Measurements from ENCODE around the gene MYPN.
"Not testable (repeated sequence)": the region's sequence is repeated elsewhere in the genome, so short reads cannot be mapped to it uniquely, and the experiment has no call there.

The MYPN gene, protein sequence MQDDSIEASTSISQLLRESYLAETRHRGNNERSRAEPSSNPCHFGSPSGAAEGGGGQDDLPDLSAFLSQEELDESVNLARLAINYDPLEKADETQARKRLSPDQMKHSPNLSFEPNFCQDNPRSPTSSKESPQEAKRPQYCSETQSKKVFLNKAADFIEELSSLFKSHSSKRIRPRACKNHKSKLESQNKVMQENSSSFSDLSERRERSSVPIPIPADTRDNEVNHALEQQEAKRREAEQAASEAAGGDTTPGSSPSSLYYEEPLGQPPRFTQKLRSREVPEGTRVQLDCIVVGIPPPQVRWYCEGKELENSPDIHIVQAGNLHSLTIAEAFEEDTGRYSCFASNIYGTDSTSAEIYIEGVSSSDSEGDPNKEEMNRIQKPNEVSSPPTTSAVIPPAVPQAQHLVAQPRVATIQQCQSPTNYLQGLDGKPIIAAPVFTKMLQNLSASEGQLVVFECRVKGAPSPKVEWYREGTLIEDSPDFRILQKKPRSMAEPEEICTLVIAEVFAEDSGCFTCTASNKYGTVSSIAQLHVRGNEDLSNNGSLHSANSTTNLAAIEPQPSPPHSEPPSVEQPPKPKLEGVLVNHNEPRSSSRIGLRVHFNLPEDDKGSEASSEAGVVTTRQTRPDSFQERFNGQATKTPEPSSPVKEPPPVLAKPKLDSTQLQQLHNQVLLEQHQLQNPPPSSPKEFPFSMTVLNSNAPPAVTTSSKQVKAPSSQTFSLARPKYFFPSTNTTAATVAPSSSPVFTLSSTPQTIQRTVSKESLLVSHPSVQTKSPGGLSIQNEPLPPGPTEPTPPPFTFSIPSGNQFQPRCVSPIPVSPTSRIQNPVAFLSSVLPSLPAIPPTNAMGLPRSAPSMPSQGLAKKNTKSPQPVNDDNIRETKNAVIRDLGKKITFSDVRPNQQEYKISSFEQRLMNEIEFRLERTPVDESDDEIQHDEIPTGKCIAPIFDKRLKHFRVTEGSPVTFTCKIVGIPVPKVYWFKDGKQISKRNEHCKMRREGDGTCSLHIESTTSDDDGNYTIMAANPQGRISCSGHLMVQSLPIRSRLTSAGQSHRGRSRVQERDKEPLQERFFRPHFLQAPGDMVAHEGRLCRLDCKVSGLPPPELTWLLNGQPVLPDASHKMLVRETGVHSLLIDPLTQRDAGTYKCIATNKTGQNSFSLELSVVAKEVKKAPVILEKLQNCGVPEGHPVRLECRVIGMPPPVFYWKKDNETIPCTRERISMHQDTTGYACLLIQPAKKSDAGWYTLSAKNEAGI (N-terminal part only)

DNA sequence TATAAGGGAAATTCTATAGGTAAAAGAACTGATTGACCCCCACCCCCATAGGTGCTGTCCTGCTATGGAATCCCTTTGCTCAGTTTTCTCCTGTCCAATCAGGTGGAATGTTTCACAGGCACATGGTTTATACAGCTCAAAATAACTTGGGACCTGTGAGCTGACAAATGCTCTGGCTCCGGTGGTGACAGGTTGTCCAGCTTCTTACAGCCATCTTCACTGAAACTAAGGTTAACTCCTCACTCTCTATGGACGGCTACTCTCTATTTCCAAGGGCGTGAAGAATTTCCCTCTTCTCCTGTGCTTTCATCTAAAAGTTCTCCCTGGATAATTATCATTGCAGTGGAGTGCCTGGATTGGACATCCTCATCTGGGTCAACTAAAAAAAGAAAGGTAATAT is at the start of gene MYPN:
Gene MYPN, plus strand, starts transcription at position 158 of the 400 bp plus-strand sequence. CDS start 11,951 bp downstream, outside the sequence.
- H3K4me1 Mint-ChIP-seq, result no peaks in the 10 kb centered on the region
- DNase-seq, result no peak
- no peaks in the 10 kb centered on the region for H3K27me3 Mint-ChIP-seq
- H3K4me3 Mint-ChIP-seq, result no peak within 1 kb of the TSS
- no peak within 1 kb of the TSS for H3K27ac Mint-ChIP-seq
- H3K9me3 Mint-ChIP-seq, result no peaks in the 10 kb centered on the region
- no peak for ATAC-seq

DNA sequence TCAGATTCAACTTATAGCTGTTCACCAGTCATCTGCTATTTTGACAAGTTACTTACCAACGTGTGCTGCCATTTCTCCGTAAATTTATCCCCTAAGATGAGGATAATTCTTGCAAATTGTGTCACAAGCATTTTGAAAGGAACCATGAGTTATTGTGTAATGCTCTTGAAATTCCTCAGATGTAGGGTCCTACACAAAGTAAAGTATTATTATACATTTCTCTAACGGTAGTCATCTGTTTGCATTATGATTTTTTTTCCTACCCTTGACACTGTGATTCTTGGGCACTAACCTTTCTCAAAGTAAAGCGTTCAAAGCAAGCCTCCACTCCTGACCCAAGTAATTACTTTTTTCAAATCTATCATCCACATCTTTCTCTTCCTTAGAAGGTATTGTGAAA is 42.3 kb upstream of the MYPN start:
- no peak overlapping the region for H3K27ac Mint-ChIP-seq

GRCh38 chr10:68067508-68067907 is 41.8 kb upstream of the MYPN start:
- Mint-ChIP-seq H3K4me3 (no peak overlapping the region), H3K27me3 (no peaks in the 10 kb centered on the region), H3K9me3 (no peaks in the 10 kb centered on the region), H3K27ac (no peak overlapping the region), H3K4me1 (peaks cover 21% of the 10 kb centered on the region)
- DNase-seq, result no peak
- no peak for ATAC-seq

More for the DNA sequence above, 42.3 kb upstream of the MYPN start:
- no peaks in the 10 kb centered on the region for H3K9me3 Mint-ChIP-seq
- H3K27me3 Mint-ChIP-seq, result no peaks in the 10 kb centered on the region
- no peak overlapping the region for H3K4me3 Mint-ChIP-seq
- H3K4me1 Mint-ChIP-seq, result peaks cover 21% of the 10 kb centered on the region
- DNase-seq (no peak), ATAC-seq (no peak)

DNA sequence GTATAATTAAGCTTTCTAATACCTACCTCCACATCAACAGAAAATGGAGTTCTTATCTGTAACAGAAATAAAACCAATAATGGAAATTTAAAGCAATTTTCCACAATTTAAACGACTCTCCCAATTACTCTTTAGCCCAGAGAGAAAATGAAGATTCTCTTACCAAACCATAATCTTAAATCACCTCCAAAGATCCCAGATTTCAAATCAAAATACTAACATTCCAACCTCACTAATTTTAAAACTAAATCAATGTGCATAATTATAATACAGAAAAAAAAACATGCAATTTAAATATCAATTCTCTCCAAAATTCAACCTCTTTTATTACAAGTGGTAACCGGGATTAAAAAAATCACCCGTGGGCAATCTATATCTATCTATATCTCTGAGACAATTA is 35.7 kb upstream of the MYPN start:
- no peaks in the 10 kb centered on the region for H3K9me3 Mint-ChIP-seq
- peaks cover 33% of the 10 kb centered on the region for H3K4me1 Mint-ChIP-seq
- no peaks in the 10 kb centered on the region for H3K27me3 Mint-ChIP-seq
- peak overlapping the region; percentile 94 for H3K4me3 Mint-ChIP-seq
- no peak for DNase-seq
- peak overlapping the region; percentile 91 to 98 for H3K27ac Mint-ChIP-seq
- ATAC-seq, result no peak

DNA sequence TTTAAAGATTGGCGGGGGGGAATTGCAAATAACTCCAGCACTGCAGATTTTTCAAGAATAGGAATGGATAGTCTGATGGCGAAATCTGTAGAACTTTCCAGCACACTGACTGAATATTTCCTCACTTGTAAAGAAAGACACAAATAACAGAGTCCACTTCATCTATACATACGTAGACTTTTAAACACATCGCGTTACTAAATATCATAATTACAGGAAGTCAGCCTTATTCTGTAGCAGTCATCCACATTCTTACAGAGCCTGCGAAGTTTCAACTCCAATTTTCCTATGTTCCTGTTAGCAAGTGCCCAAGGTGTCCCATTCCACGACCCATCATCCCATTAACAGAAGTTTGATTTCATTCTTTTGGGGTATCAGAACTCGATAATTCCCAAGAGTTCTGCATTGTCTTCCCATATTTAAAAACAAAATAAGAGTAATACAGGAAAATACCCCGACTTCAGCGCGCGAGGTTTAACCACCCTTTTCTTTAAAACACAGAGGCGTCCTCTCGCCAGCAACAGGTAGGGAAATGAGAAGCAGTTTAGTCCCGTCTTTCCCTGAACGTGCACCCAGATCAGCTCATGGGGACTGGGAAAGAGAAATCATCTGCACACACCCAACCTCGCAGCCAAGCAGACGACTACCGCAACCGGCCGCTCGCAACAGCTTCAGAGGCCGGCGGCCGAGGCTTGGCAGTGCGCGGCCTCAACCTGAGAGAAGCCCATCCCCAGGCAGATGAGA is 35.1 kb upstream of the MYPN start:
- Mint-ChIP-seq H3K4me3 (peak overlapping the region; percentile 94), H3K9me3 (no peaks in the 10 kb centered on the region), H3K27ac (peak overlapping the region; percentile 91 to 98), H3K27me3 (no peaks in the 10 kb centered on the region), H3K4me1 (peaks cover 33% of the 10 kb centered on the region)
- ATAC-seq, result no peak
- no peak for DNase-seq

- DNase-seq, result peak; percentile 89 to 91
- peak within 1 kb of the TSS; percentile 91 to 98 for H3K27ac Mint-ChIP-seq
- H3K9me3 Mint-ChIP-seq, result no peaks in the 10 kb centered on the region
- peak within 1 kb of the TSS; percentile 94 for H3K4me3 Mint-ChIP-seq
- no peaks in the 10 kb centered on the region for H3K27me3 Mint-ChIP-seq
- peaks cover 27% of the 10 kb centered on the region for H3K4me1 Mint-ChIP-seq
- ATAC-seq, result peak; percentile 95
Measured at GRCh38 chr10:68074775-68075549, 34.3 kb upstream of the MYPN start, which contains the start of gene HERC4. HERC4 (minus strand) TSS chr10:68075283; CDS start chr10:68073108, 2,175 bp downstream.

DNA sequence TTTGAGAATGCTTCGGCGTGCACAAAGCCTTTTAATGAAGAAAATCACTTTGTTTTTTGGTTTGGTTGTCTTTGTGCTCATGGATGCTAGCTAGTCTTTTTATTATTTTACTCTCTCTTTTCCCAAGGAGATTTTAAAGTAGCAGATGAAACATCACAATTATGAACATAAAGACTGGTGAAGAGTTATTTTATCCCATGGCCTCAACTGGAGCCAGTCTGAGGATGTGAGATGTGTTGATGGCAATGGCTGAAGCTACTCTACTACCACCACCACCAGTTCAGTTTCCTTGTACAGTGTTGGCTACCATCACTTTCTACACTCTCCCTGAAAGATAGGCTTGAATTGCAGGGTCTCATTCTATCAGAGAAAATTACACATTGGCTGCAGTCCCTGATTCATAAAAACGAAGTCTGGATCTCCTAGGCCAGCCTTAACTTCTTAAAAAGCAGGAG is 33.7 kb upstream of the MYPN start:
- H3K4me3 Mint-ChIP-seq, result peak overlapping the region; percentile 59 to 94
- no peaks in the 10 kb centered on the region for H3K9me3 Mint-ChIP-seq
- DNase-seq (no peak), ATAC-seq (no peak)
- H3K27me3 Mint-ChIP-seq, result no peaks in the 10 kb centered on the region
- H3K27ac Mint-ChIP-seq, result peak overlapping the region; percentile 12 to 81
- peaks cover 26% of the 10 kb centered on the region for H3K4me1 Mint-ChIP-seq

- H3K27me3 Mint-ChIP-seq, ATAC-seq, DNase-seq, H3K9me3 Mint-ChIP-seq, H3K4me3 Mint-ChIP-seq: not testable (repeated sequence)
- Mint-ChIP-seq H3K4me1 (peaks cover 21% of the 10 kb centered on the region), H3K27ac (peak overlapping the region in 1 of 2 donors; percentile 66)
Measured at GRCh38 chr10:68076081-68076480, 33.2 kb upstream of the MYPN start.

GRCh38 chr10:68077026-68077425 is 32.3 kb upstream of the MYPN start:
- Mint-ChIP-seq H3K9me3 (no peaks in the 10 kb centered on the region), H3K4me3 (no peak overlapping the region), H3K4me1 (peaks cover 12% of the 10 kb centered on the region), H3K27ac (no peak overlapping the region), H3K27me3 (no peaks in the 10 kb centered on the region)
- no peak for ATAC-seq
- DNase-seq, result no peak

- Mint-ChIP-seq H3K27me3 (peaks cover 8% of the 10 kb centered on the region), H3K27ac (no peak overlapping the region), H3K4me1 (no peaks in the 10 kb centered on the region), H3K9me3 (no peaks in the 10 kb centered on the region), H3K4me3 (no peak overlapping the region)
- DNase-seq (no peak), ATAC-seq (no peak)
Measured at GRCh38 chr10:68079434-68079833, 29.9 kb upstream of the MYPN start.

DNA sequence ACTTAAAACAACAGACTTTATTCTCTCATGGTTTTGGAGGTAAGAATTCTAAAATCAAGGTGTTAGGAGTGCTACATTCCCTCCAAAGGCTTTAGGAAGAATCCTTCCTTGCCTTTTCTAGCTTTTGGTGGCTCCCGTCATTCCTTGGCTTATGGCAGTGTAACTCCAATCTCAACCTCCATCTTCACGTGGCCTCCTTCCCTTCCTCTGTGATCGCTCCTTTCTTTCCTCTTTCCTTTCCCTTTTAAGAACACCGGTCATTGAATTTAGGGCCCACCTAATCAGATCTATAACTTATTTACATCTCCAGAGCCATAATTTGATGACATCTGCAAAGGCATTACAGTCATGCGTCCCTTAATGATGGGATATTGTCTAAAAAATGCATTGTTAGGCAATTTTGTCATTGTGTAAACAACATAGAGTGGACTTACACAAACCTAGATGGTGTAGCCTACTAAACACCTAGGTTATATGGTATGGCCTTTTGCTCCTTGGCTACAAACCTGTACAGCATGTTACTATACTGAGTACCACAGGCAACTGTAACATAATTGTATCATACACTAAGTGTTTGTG is 28.3 kb upstream of the MYPN start:
- Mint-ChIP-seq H3K4me1 (no peaks in the 10 kb centered on the region), H3K27ac (no peak overlapping the region), H3K27me3 (peaks cover 8% of the 10 kb centered on the region), H3K9me3 (no peaks in the 10 kb centered on the region), H3K4me3 (no peak overlapping the region)
- ATAC-seq (no peak), DNase-seq (no peak)

GRCh38 chr10:68081916-68082315 is 27.4 kb upstream of the MYPN start:
- Mint-ChIP-seq H3K27me3 (peaks cover 8% of the 10 kb centered on the region), H3K4me3 (no peak overlapping the region)

DNA sequence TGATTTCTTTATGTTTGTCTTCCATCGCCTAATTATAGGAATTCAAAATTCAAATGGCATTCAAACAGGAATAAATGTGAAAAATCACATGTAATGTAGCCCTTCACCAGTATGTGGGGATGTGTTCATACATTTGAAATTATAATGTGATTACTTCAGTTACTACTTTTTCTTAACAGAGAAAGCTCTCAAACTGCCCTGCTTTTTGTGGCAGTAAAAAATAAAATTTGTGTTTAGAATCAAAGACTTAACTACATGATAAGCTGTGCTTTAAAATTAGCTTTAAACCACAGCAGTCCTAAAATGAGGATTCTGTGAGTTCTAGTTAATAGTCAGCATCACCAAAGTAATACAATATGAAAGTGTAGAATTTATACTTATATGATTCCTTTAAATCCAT is 26.4 kb upstream of the MYPN start:
- no peak overlapping the region for H3K4me3 Mint-ChIP-seq
- H3K9me3 Mint-ChIP-seq, result no peaks in the 10 kb centered on the region
- peaks cover 13% of the 10 kb centered on the region for H3K27me3 Mint-ChIP-seq
- H3K27ac Mint-ChIP-seq, result no peak overlapping the region
- peaks cover 6% of the 10 kb centered on the region for H3K4me1 Mint-ChIP-seq
- no peak for ATAC-seq
- DNase-seq, result no peak

More at GRCh38 chr10:68081916-68082315, 27.4 kb upstream of the MYPN start:
- ATAC-seq (no peak), DNase-seq (no peak)
- H3K4me1 Mint-ChIP-seq, result no peaks in the 10 kb centered on the region
- no peaks in the 10 kb centered on the region for H3K9me3 Mint-ChIP-seq
- no peak overlapping the region for H3K27ac Mint-ChIP-seq

- ATAC-seq (no peak), DNase-seq (no peak)
- Mint-ChIP-seq H3K9me3 (no peaks in the 10 kb centered on the region), H3K4me1 (peaks cover 17% of the 10 kb centered on the region), H3K27me3 (peaks cover 18% of the 10 kb centered on the region), H3K27ac (no peak overlapping the region), H3K4me3 (no peak overlapping the region)
Measured at GRCh38 chr10:68083953-68084352, 25.3 kb upstream of the MYPN start.

Measured in stimulated activated naive CD8-positive, alpha-beta T cell treated with anti-CD3 and anti-CD28 coated beads, Interleukin-15, amount 100 ng/mL, for 72 hours (primary cell).